ENCODE measurements around the gene TCF20. TPM values are rescaled to one million over a fixed set of nuclear protein-coding genes. Genes with fewer than 3 reads are reported as not detected.

Gene TCF20
- total RNA-seq, 1 donor from 2014 or later, result 112 TPM

DNA sequence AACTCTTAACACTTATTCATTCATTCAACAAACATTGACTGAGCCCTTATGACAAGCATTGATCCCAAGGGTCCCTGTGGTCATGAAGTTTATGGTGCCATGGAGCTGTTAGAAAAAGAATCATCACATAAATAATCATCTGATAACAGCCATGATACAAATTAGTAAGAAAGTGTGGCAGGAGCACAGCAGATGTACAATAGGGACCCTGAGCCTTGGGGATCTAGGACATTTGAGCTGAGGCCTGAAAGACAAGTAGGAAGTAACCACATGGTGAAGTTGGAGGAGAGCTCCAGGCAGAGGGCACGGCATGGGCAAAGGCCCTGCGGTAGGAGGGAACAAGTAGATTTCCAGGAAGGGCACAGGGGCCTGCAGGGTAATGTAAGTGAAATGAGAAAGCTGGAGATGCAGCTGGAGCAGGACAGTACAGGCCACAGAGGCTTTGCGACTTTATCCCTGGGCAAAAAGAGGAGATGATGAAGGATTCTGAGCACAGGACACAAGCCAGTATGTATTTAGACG lies 6.8 kb upstream of the TCF20 start:
- Mint-ChIP-seq H3K27me3 (ENCODE audit: unreplicated experiment) (peaks cover 7% of the 10 kb centered on the region), H3K27ac (ENCODE audit: unreplicated experiment) (no peak overlapping the region), H3K4me1 (ENCODE audit: low read depth, unreplicated experiment) (peaks cover 36% of the 10 kb centered on the region), H3K9me3 (ENCODE audit: unreplicated experiment) (peaks cover 6% of the 10 kb centered on the region), H3K36me3 (ENCODE audit: unreplicated experiment) (peaks cover 6% of the 10 kb centered on the region), H3K4me3 (ENCODE audit: unreplicated experiment) (peak overlapping the region; percentile 13)
- TF ChIP-seq, protein P1, sequence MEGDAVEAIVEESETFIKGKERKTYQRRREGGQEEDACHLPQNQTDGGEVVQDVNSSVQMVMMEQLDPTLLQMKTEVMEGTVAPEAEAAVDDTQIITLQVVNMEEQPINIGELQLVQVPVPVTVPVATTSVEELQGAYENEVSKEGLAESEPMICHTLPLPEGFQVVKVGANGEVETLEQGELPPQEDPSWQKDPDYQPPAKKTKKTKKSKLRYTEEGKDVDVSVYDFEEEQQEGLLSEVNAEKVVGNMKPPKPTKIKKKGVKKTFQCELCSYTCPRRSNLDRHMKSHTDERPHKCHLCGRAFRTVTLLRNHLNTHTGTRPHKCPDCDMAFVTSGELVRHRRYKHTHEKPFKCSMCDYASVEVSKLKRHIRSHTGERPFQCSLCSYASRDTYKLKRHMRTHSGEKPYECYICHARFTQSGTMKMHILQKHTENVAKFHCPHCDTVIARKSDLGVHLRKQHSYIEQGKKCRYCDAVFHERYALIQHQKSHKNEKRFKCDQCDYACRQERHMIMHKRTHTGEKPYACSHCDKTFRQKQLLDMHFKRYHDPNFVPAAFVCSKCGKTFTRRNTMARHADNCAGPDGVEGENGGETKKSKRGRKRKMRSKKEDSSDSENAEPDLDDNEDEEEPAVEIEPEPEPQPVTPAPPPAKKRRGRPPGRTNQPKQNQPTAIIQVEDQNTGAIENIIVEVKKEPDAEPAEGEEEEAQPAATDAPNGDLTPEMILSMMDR (IDR thresholded peaks at IDR 0.05; ENCODE audit: partially characterized antibody, unreplicated experiment), result no peak
- no peak for DNase-seq

DNA sequence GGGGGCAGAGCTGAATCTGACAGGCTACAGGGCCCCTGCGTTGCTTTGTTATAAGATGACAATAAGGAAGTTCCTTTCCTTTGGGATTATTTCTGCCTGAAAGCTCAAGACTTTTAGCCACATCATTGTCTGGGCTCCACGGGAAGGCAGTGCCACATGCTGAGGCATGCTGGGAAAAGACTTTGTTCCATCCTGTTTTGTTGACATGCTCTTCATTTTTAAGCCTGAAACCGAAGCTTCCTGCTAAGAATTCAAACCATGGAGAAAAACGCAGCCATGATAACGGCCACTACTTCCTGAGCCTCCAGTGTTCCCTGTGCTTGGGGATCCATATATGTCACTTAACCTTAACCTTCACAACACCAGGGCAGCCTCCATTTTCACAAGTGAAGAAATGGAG lies 5.5 kb upstream of the TCF20 start:
- no peak overlapping the region for H3K4me3 Mint-ChIP-seq (ENCODE audit: unreplicated experiment)
- H3K27ac Mint-ChIP-seq (ENCODE audit: unreplicated experiment), result no peak overlapping the region

DNA sequence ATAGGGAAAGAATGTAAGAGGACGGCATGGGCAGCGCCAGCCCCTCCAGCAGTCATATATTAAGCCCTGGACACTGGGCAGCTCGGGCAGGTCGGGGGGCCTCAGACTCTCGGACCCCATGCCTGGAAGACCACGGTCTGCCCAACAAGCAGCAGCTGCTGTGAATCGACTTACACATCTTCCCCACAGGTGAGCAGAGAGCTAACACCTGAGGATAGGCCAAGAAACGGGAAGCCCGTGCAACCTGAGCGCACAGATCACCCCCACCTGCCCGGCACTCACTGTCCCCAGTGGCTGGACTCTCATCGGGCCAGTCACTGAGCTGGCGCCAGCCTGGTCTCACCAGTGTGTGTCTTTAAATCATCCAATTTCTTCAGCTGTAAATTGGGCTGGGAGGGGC lies 4.7 kb upstream of the TCF20 start:
- peaks cover 7% of the 10 kb centered on the region for H3K27me3 Mint-ChIP-seq (ENCODE audit: unreplicated experiment)
- no peak overlapping the region for H3K27ac Mint-ChIP-seq (ENCODE audit: unreplicated experiment)
- peaks cover 32% of the 10 kb centered on the region for H3K4me1 Mint-ChIP-seq (ENCODE audit: low read depth, unreplicated experiment)

More for the DNA sequence above, 5.5 kb upstream of the TCF20 start:
- peaks cover 6% of the 10 kb centered on the region for H3K36me3 Mint-ChIP-seq (ENCODE audit: unreplicated experiment)
- H3K4me1 Mint-ChIP-seq (ENCODE audit: low read depth, unreplicated experiment), result peaks cover 36% of the 10 kb centered on the region
- H3K9me3 Mint-ChIP-seq (ENCODE audit: unreplicated experiment), result peaks cover 7% of the 10 kb centered on the region
- TF ChIP-seq, protein P1 (IDR thresholded peaks at IDR 0.05; ENCODE audit: partially characterized antibody, unreplicated experiment), result no peak
- no peak for DNase-seq
- peaks cover 7% of the 10 kb centered on the region for H3K27me3 Mint-ChIP-seq (ENCODE audit: unreplicated experiment)

DNA sequence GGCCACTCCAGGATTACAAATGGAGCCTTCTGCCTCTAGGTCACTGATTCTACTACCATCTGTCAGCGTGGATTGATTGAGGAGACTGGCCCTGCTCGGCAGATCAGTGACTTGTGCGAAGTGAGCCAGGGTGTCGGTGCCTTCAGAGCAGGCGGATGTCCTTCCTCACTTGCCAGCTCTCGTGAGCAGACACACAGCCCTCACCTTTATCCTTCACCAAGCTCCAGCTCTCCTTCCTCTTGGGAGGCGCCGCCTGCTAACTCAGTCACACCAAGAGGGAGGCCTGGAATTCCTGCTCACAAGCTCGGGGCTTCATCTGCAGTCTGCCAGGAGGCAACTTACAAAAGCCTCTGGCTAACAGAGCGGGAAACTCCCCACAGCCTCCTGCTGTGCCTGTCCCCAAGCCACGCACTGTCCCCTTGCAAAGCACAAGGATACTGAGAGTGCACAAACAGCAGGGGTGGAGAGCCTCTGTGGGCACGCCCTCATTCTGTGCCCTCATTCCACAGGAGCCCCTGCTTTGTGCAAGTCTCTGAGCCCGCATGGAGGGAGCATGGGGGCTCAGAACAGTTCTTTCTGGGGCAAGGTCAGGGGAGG lies 3.5 kb upstream of the TCF20 start:
- H3K4me1 Mint-ChIP-seq (ENCODE audit: low read depth, unreplicated experiment), result peaks cover 29% of the 10 kb centered on the region
- peaks cover 6% of the 10 kb centered on the region for H3K36me3 Mint-ChIP-seq (ENCODE audit: unreplicated experiment)
- TF ChIP-seq, protein P1 (IDR thresholded peaks at IDR 0.05; ENCODE audit: partially characterized antibody, unreplicated experiment), result no peak
- peak overlapping the region; percentile 53 for H3K4me3 Mint-ChIP-seq (ENCODE audit: unreplicated experiment)
- peak overlapping the region; percentile 83 for H3K27ac Mint-ChIP-seq (ENCODE audit: unreplicated experiment)
- H3K27me3 Mint-ChIP-seq (ENCODE audit: unreplicated experiment), result peaks cover 11% of the 10 kb centered on the region
- H3K9me3 Mint-ChIP-seq (ENCODE audit: unreplicated experiment), result peaks cover 11% of the 10 kb centered on the region
- peak; percentile 59 for DNase-seq

More for the DNA sequence above, 4.7 kb upstream of the TCF20 start:
- Mint-ChIP-seq H3K36me3 (ENCODE audit: unreplicated experiment) (peaks cover 6% of the 10 kb centered on the region), H3K4me3 (ENCODE audit: unreplicated experiment) (no peak overlapping the region), H3K9me3 (ENCODE audit: unreplicated experiment) (peaks cover 7% of the 10 kb centered on the region)
- TF ChIP-seq, protein P1 (IDR thresholded peaks at IDR 0.05; ENCODE audit: partially characterized antibody, unreplicated experiment), result no peak
- DNase-seq, result no peak

DNA sequence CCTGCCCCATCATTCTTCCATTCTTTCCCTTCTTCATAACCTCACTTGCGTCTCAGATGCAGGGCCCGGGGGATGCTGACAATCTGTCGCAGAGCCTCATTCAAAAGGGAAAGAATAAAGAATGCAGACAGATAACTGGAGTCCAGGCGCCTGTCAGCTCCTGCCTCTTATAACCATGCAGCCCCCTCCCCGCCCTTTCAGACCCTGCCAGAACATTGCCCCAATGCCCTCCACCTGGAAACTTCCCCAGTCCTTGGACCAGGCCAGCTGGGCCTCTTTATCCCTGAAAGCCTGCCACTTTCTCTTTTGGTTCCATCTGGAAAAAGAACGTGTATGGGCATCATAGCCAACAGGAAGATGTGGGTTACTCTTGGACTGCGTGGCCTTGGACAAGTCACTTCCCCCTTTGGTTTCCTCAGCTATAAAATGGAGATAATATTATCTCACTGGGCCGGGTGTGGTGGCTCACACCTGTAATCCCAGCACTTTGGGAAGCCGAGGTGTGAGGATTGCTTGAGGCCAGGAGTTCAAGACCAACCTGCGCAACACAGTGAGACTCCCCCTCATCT lies 2.1 kb upstream of the TCF20 start:
- H3K27me3 Mint-ChIP-seq (ENCODE audit: unreplicated experiment), result peaks cover 11% of the 10 kb centered on the region
- H3K9me3 Mint-ChIP-seq (ENCODE audit: unreplicated experiment), result peaks cover 13% of the 10 kb centered on the region
- H3K4me3 Mint-ChIP-seq (ENCODE audit: unreplicated experiment), result no peak overlapping the region
- H3K4me1 Mint-ChIP-seq (ENCODE audit: low read depth, unreplicated experiment), result peaks cover 35% of the 10 kb centered on the region
- TF ChIP-seq, protein P1 (IDR thresholded peaks at IDR 0.05; ENCODE audit: partially characterized antibody, unreplicated experiment), result no peak
- H3K36me3 Mint-ChIP-seq (ENCODE audit: unreplicated experiment), result peaks cover 6% of the 10 kb centered on the region
- H3K27ac Mint-ChIP-seq (ENCODE audit: unreplicated experiment), result peak overlapping the region; percentile 87
- DNase-seq, result no peak
